Measurements from ENCODE around the gene HHAT.
"Not testable (repeated sequence)": the region's sequence is repeated elsewhere in the genome, so short reads cannot be mapped to it uniquely, and the experiment has no call there.

DNA sequence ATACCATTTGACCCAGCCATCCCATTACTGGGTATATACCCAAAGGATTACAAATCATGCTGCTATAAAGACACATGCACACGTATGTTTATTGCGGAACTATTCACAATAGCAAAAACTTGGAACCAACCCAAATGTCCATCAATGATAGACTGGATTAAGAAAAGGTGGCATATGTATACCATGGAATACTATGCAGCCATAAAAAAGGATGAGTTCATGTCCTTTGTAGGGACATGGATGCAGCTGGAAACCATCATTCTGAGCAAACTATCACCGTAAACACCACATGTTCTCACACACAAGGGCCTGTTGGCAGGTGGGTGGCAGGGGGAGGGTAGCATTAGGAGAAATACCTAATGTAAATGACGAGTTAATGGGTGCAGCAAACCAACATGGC is 332.8 kb downstream of the HHAT start:
- TF ChIP-seq, protein P1, sequence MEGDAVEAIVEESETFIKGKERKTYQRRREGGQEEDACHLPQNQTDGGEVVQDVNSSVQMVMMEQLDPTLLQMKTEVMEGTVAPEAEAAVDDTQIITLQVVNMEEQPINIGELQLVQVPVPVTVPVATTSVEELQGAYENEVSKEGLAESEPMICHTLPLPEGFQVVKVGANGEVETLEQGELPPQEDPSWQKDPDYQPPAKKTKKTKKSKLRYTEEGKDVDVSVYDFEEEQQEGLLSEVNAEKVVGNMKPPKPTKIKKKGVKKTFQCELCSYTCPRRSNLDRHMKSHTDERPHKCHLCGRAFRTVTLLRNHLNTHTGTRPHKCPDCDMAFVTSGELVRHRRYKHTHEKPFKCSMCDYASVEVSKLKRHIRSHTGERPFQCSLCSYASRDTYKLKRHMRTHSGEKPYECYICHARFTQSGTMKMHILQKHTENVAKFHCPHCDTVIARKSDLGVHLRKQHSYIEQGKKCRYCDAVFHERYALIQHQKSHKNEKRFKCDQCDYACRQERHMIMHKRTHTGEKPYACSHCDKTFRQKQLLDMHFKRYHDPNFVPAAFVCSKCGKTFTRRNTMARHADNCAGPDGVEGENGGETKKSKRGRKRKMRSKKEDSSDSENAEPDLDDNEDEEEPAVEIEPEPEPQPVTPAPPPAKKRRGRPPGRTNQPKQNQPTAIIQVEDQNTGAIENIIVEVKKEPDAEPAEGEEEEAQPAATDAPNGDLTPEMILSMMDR (IDR thresholded peaks at IDR 0.05; ENCODE audit: low read length) = not testable (repeated sequence)
- not testable (repeated sequence) for TF ChIP-seq EZH2 (IDR thresholded peaks at IDR 0.05; ENCODE audit: borderline replicate concordance, low read length)

Measured in OCI-LY1 (cell line).